Measurements from ENCODE around the gene LBHD1.
"Not testable (repeated sequence)": the region's sequence is repeated elsewhere in the genome, so short reads cannot be mapped to it uniquely, and the experiment has no call there.

The LBHD1 gene

DNA sequence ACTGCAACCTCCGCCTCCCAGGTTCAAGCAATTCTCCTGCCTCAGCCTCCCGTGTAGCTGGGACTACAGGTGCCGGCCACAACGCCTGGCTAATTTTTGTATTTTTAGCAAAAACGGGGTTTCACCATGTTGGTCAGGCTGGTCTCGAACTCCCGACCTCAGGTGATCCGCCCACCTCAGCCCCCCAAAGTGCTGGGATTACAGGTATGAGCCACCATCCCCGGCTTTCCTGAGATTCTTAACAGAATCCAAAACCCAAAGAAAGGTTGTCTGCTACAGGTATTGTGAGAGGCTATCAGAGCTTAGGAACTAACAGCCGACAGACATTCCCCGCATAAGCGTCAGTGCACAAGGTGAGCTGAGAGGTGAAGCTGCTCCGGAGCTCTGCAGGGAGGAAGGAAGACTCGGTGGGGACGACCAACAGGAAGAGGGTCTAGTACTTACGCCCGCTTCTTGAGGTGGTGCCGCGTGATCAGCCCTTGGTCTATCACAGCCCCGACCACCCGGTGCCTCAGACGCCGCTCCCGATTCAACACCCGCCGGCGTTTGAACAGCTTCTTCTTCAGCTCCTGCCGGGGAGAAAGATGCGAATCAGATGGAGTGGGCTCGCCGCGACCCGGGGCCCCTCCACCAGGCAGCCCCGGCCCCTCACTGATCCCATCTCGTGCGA, 7.5 kb downstream of the LBHD1 start:
- peak; percentile 42 for DNase-seq (ENCODE audit: insufficient read length, low spot score)
- TF ChIP-seq POLR2A (IDR thresholded peaks at IDR 0.05; ENCODE audit: low read depth, low read length): no peak
- no peak for FAIRE-seq

DNA sequence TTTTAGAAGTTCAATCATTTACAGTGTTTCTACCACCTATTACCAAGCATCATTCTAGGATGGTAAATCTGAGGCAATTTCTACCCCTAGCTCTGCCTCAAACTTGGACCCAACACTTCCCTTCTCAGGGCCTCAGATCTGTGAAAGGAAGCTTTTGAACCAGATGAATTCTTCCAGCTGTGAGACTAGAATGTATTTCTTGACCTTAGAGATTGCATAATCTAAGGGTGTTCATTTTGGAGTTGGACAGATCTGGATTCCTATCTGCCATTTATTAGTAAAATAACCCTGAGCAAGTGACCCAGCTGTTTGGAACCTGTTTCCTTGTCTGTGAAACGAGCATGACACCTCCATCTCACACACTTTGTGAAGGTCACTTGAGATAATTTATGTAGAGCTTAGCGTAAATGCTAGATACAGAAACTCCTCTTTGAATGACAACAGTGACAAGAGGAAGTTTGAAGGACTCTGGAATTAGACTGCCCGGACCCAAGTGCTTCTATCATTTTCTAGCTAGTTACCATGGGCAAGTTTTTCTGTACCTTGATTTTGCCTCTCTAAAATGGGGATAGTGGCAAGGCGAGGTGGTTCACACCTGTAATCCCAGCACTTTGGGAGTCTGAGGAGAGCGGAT, 15.2 kb downstream of the LBHD1 start:
- no peak for FAIRE-seq
- DNase-seq (ENCODE audit: insufficient read length, low spot score): no peak
- no peak for TF ChIP-seq POLR2A (IDR thresholded peaks at IDR 0.05; ENCODE audit: low read depth, low read length)

DNA sequence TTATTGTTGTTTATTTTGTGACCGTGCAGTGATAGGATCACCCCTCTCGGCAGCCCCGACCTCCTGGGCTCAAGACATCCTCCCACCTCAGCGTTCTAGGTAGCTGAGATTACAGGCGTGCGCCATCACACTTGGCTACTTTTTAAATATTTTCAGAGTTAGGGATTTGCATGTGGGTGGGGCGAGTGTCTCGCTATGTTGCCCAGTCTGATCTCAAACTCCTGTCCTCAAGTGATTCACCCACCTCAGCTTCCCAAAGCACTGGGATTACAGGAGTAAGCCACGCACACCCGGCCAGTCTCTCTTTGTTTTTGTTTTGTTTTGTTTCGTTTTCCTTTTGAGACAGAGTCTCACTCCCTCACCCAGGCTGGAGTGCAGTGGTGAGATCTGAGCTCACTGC, 17.8 kb downstream of the LBHD1 start:
- DNase-seq (ENCODE audit: insufficient read length, low spot score): no peak
- FAIRE-seq: no peak
- no peak for TF ChIP-seq POLR2A (IDR thresholded peaks at IDR 0.05; ENCODE audit: low read depth, low read length)

DNA sequence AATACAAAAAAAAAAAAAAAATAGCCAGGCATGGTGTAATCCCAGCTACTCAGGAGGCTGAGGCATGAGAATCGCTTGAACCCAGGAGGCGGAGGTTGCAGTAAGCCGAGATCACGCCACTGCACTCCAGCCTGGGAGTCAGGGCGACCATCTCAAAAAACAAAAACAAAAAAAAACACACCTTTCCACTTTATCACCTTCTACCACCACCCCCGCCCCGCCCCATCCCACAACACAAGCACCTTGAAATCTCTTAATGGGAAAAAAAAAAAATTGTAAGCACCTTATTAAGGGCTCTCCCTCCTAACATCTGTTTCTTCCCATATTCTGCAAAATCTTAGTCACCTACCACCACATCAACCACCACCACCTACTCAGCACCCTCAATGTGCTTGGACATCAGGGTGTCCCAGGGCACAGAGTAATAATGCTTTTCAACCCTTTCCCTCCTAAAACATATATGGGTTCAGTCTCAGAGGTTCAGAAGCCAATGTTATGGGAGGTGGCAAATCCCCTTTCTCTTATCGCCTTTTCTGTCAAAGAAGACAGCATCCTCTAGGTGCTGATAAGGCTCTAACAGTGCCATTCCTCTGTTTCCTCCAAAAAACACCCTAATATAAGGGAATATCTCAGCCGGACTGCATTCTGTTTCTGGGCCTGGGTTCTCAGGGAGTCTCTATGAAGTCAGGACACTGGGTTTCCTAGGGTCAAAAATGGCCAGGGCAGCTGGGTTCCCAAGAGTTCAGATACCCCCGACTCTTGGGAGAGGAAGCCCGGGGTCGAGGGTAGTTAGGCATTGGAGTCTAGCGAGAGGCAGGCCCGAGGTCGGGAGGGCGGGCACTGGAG, 19.7 kb downstream of the LBHD1 start:
- TF ChIP-seq POLR2A (IDR thresholded peaks at IDR 0.05; ENCODE audit: low read depth, low read length): no peak
- FAIRE-seq (no peak), DNase-seq (ENCODE audit: insufficient read length, low spot score) (no peak)

DNA sequence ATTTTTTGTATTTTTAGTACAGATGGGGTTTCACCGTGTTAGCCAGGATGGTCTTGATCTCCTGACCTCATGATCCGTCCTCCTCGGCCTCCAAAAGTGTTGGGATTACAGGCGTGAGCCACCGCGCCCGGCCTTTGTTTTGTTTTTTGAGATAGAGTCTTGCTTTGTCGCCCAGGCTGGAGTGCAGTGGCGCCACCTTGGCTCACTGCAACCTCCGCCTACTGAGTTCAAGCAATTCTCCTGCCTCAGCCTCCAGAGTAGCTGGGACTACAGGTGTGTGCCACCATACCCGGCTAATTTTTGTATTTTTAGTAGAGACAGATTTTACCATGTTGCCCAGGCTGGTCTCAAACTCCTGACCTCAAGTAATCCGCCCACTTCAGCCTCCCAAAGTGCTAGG, 21.8 kb downstream of the LBHD1 start:
- FAIRE-seq; DNase-seq (ENCODE audit: insufficient read length, low spot score): not testable (repeated sequence)

DNA sequence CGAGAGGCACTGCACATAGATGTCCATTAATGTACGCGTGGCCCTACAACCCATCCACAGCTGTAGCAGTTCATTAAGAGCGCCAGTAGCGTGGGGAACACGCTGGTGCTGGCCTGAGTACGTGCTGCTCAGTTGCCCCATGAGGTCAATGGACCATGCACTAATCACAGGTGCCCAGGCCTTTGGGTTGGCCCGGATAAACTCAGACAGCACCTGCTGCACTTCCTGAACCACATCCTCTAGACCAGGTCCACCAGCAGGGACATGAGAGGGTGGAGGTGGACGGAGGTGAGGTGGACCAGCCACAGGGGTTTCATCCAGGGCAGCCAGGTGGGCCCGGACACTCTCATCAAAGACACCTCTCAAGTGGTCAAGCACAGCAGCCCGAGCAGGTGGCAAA, 22.6 kb downstream of the LBHD1 start:
- DNase-seq (ENCODE audit: insufficient read length, low spot score) (no peak), FAIRE-seq (no peak)
- TF ChIP-seq POLR2A (IDR thresholded peaks at IDR 0.05; ENCODE audit: low read depth, low read length): no peak

DNA sequence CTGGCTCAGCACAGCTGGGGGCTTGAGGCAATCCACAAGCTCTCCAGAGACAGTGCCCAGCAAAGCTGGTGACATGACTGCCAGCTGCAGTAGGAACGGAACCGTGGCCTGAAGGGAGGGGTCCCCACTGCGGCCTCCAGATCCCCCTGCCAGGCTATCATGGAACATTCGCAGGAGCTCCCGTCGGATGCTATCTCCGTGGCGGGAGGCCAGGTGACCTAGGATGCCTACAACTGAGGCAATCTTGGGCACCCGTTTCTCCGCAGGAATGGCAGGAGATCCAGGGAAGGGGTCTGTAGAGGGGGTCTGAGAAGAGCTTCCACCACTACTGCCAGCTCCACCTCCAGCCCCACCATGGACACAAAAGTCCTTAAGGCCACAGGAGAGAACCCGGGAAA, 23.1 kb downstream of the LBHD1 start:
- no peak for TF ChIP-seq POLR2A (IDR thresholded peaks at IDR 0.05; ENCODE audit: low read depth, low read length)
- DNase-seq (ENCODE audit: insufficient read length, low spot score) (no peak), FAIRE-seq (no peak)

DNA sequence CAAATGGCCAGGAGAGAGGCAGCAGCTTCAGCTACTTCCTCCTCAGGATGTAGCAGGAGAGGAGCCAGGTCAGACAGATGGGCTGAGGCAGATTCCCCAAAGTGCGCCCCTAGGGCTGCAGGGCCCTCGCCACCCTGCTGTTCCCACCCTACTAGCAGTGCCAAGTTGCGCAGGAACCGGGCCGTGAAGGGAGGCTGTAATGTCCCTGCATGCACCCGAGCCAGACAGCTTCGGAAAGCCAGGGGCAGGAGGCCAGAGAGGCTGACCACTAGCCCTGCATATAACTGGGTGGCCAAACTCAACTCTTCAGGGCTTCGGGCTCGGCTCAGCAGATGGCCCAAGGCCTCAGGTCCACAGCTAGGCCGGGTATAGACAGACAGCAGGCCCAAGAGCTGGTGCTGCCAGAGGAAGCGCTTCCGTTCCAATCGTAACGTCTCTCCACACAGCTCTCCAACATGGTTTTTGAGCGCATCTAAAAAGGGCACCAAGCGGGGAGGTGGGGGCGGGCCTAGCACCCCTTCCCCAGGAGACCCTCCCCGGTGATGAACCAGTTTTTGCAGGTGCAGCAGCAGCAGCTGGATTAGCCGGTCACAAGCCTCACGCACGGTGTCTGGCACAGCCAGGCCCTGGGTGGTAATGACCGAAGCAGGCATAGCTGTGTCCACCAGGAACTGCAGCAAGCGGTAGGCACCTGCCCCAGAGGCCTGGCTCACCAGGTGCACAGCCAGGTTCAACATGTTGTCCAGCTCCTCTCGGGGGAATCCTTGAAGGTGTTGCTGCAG, 23.7 kb downstream of the LBHD1 start:
- FAIRE-seq (no peak), DNase-seq (ENCODE audit: insufficient read length, low spot score) (no peak)
- TF ChIP-seq POLR2A (IDR thresholded peaks at IDR 0.05; ENCODE audit: low read depth, low read length): no peak

DNA sequence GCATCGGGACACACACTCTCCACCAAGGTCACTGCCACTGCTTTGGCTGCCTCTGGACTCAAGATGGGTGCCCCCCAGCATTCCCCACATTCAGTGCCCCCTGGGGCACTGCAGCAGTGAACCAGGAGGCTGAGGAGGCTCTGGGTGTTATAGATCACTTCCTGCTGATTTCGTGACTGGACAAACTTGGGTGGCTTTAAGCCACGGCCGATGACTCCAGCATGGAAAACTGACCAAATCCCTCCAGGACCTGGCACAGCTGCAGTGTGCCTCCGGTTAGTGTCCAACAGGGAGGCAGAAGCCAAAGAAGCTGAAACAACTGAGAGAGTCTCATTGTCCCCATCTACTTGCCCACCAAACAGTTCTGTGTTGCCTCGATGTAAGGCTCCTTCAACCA, 24.5 kb downstream of the LBHD1 start:
- FAIRE-seq: no peak
- DNase-seq (ENCODE audit: insufficient read length, low spot score): no peak
- TF ChIP-seq POLR2A (IDR thresholded peaks at IDR 0.05; ENCODE audit: low read depth, low read length): no peak

DNA sequence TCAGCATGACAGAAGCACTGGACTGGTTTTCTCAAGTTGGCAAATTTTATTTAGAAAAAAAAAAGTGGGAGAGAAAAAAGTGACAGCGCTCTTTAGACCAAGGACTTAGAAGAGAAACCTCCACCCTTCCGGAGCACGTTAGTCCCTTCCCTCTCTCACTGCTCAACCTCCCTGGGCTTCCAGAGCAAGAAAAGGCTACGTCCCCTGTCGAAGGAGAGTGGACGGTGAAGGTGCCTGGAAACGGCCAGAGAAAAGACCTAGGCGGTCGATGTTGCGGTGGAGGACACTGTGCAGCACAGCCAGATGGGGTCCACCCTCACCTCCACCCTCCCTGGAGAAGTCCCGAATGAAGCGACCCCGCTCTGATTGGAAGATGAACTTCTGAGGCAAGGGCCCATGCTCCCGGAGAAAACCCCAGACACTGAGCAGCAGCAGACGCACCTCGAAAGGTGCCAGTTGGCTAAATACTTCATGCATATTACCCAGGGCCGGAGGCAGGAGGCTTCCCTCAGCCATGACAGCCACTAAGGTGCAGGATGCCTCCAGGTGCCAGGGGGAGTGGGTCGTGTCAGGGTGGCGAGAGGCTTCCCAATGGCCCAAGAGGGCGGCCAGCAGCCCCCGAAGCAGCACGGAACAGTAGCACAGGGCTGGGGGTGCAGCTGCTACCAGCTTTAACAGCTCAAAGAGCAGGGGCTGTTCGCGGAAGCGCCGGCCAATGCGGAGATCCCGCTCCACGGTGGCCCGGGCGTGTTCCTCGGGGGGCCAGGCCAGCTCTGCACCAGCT, 25.1 kb downstream of the LBHD1 start:
- FAIRE-seq (no peak), DNase-seq (ENCODE audit: insufficient read length, low spot score) (no peak)
- no peak for TF ChIP-seq POLR2A (IDR thresholded peaks at IDR 0.05; ENCODE audit: low read depth, low read length)

DNA sequence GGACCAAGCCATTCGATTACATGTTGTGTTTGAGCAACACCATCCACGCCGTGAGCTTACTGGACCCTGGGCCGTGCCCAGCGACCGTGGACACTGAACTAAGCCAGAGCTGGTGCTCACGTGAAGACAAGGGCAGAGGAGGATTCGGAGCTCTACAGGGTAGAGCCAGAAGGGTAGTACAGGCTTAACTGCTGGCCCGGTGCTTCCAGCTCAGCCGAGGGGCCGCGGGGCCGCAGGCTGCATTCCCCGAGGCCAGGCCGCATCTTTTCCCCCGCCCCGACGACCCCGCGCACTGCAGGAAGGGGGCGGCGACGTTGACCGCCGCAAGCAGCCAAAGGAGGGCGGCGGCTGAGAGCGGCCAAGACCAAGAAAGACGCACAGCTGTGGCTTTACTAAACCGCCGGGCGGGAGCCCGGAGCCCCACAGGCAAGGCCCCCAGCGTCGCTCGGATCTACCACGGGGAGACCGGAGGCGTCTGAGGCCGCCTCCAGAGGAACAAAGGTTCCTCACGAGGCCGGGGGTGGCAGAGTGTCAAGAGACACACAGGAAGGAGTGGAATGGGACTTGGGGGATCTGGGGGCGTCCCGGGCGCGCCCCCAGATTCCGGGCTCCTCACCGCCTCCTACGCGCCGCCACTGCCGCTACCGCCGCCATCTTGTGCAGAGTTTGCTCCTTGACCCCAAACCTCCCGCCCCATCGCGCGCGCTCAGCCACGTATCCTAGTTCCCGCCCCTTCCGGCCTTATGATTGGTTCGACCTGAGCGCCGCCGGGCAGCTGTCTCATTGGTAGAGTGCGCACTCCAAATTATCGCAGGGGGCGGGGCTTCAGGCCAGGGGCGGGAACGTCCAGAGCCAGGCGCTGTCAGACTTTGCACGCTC, 25.9 kb downstream of the LBHD1 start, which contains the start of gene GANAB:
GANAB (minus strand) TSS at position 668 of the 879 bp plus-strand sequence; CDS start at position 654, 14 bp downstream.
- DNase-seq (ENCODE audit: insufficient read length, low spot score) (peak; percentile 96), FAIRE-seq (no peak)
- peak; percentile 90 for TF ChIP-seq POLR2A (IDR thresholded peaks at IDR 0.05; ENCODE audit: low read depth, low read length)

DNA sequence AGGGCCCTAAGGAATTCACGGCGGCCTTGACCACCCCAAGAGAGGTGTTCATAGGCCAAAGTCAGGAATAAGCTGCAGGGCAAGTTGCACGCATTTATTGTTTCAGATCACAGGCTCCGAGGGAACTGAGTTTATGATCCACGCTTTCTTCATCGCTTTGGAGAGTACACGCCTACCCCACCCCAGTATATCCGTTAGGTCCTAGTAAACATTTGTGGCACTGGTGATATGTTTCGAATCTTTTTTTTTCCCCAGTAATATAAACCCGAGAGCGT, 26.5 kb downstream of the LBHD1 start:
- FAIRE-seq: no peak
- no peak for DNase-seq (ENCODE audit: insufficient read length, low spot score)

More for the DNA sequence above, 26.5 kb downstream of the LBHD1 start:
- no peak for TF ChIP-seq POLR2A (IDR thresholded peaks at IDR 0.05; ENCODE audit: low read depth, low read length)
